ENCODE measurements around the gene MPHOSPH10.
"Not testable (repeated sequence)": the region's sequence is repeated elsewhere in the genome, so short reads cannot be mapped to it uniquely, and the experiment has no call there.

MPHOSPH10 gene, protein sequence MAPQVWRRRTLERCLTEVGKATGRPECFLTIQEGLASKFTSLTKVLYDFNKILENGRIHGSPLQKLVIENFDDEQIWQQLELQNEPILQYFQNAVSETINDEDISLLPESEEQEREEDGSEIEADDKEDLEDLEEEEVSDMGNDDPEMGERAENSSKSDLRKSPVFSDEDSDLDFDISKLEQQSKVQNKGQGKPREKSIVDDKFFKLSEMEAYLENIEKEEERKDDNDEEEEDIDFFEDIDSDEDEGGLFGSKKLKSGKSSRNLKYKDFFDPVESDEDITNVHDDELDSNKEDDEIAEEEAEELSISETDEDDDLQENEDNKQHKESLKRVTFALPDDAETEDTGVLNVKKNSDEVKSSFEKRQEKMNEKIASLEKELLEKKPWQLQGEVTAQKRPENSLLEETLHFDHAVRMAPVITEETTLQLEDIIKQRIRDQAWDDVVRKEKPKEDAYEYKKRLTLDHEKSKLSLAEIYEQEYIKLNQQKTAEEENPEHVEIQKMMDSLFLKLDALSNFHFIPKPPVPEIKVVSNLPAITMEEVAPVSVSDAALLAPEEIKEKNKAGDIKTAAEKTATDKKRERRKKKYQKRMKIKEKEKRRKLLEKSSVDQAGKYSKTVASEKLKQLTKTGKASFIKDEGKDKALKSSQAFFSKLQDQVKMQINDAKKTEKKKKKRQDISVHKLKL

GRCh38 chr2:71130152-71130904 lies at the start of gene MPHOSPH10, which contains the start of gene MCEE:
MPHOSPH10 (plus strand) TSS chr2:71130634; CDS start chr2:71130666, 32 bp downstream.
MCEE (minus strand) TSS chr2:71130229; CDS start chr2:71130219, 10 bp downstream.
- peak; percentile 89 to 94 (median 94) for DNase-seq

- DNase-seq = no peak
Observed at GRCh38 chr2:71082402-71083252, 47.8 kb upstream of the MPHOSPH10 start.

DNA sequence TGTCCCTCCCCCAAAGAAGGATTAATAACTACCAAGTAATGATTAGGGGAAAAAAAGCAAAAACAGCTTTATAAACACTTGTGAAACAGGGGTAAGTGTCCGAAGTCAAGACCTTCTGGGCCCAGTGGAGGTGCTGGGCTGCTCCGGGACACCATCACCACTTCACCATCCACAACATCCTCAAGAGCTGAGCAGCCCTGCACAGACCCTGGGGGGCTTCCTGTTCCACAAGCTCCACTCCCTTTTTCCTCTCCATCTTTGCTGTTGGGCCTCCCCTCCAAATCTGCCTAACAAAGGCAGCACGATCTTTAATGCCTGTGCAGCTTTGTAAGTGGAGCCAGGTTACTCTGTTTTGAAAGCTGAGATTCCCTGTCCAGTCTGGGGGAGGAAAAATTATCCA lies 47.1 kb upstream of the MPHOSPH10 start:
- not testable (repeated sequence) for DNase-seq

- not testable (repeated sequence) for DNase-seq
Observed at GRCh38 chr2:71083752-71084312, 46.6 kb upstream of the MPHOSPH10 start.

GRCh38 chr2:71085325-71086003 lies 45.0 kb upstream of the MPHOSPH10 start:
- DNase-seq = not testable (repeated sequence)

- not testable (repeated sequence) for DNase-seq
Observed at GRCh38 chr2:71089475-71089874, 41.0 kb upstream of the MPHOSPH10 start.

- DNase-seq = not testable (repeated sequence)
Observed at GRCh38 chr2:71091808-71092207, 38.6 kb upstream of the MPHOSPH10 start.

- DNase-seq = not testable (repeated sequence)
Observed at GRCh38 chr2:71092491-71093260, 37.8 kb upstream of the MPHOSPH10 start.

- DNase-seq = peak; percentile 62 to 78 (median 72)
Observed at GRCh38 chr2:71100195-71100964, 30.1 kb upstream of the MPHOSPH10 start.

DNA sequence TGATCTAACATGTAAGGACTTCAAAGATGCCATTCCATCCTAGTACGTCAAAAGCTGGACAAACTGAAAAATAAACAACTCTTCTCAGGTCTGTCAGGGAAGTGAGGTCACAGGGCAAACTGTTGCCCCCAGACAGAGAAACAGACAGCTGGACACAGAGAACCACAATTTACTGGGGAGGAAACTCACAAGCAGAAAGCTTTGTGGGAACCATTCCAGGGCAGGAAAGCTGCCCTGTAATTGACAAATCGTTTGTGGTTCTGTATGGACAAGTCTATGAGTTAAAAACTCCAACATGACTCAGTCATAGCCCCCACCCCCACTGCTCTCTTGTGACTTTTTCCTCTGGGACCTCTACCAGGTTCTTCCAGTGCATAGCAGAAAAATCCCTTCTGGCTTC lies 28.8 kb upstream of the MPHOSPH10 start:
- peak; percentile 82 to 90 (median 89) for DNase-seq

GRCh38 chr2:71102981-71103681 lies 27.3 kb upstream of the MPHOSPH10 start:
- no peak for DNase-seq

- DNase-seq = no peak
Observed at GRCh38 chr2:71103809-71104208, 26.6 kb upstream of the MPHOSPH10 start.

GRCh38 chr2:71106463-71106862 lies 24.0 kb upstream of the MPHOSPH10 start:
- DNase-seq = not testable (repeated sequence)

DNA sequence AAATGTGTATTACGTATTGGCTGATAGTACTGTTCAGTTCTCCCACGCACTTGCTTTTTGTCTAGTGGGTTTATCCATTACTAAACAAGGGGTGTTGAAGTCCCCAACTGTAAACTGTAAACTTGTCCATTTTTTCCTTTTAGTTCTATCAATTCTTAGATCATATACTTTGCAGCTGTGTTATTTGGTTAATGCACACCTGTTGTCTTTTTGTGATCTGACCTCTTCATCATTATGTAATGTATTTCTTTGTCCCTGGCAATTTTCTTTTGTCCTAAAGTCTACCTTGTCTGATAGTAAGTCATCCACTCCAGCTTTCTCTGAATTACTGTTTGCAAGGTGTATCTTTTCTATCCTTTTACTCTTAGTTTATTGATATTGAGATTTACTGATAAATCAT lies 22.3 kb upstream of the MPHOSPH10 start:
- DNase-seq = no peak

- no peak for DNase-seq
Observed at GRCh38 chr2:71113843-71114242, 16.6 kb upstream of the MPHOSPH10 start.

DNA sequence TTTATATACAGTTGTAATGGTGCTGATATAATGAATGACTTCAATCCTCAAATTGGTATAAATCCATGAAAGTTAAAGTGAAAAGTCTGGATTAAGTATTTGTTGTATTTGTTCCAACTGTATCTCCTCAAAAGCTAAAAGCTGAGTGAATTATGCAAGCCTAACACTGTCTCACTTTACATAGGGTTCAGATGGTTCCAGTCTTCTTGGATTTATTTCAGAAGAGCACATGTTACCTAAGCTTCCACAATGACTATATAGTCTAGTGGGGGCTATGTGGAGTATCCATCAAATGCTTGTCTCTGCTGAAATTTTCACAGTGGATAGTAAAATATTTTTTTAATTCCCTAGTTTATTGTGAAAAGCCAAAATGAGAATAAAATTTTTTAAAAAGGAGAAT lies 13.4 kb upstream of the MPHOSPH10 start:
- no peak for DNase-seq

- DNase-seq = no peak
Observed at GRCh38 chr2:71120195-71120594, 10.2 kb upstream of the MPHOSPH10 start.

DNA sequence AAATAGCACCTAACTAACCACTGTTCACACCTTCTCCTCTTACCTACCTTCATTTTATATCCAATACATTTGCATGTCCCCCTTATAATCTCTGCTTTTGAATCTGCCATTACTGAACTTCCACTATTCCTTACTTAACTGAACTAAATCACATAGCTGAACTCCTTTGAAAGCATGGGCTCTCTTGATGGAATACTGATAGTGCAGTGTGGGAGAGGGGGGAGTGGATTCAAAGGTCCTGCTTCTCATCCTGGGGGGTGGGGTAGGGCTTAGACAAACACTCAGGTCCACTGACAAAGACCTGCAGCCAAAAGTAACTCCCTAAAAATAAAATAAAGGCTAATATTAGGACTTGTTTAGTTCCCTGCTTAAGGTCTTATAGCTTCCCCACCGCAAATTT lies 9.0 kb upstream of the MPHOSPH10 start:
- DNase-seq = no peak

Data from suppressor macrophage treated with lipopolysaccharide for 1 hour (primary cell).